SK-N-SH (cell line): ENCODE results near the gene MTMR1. TPM values are rescaled to one million over a fixed set of nuclear protein-coding genes. Genes with fewer than 3 reads are reported as not detected.

Experiments used
- CTCF ChIA-PET: fragments of 300-600, 350-600 bp; formaldehyde crosslinking; extraction: SDS; loops from one replicate; lab custom pipeline; 2021; lab: Yijun Ruan, JAX
- POLR2A ChIA-PET: fragments of 350-600 bp; sonication (Branson Sonifier 250); formaldehyde crosslinking; extraction: SDS; loops from one replicate; lab custom pipeline; 2020; ENCODE audit warnings: antibody characterized with exemption, inconsistent platforms; lab: Yijun Ruan, JAX
- DNase-seq: peaks from one replicate; pipeline ENCODE4 v3.0.0; 2012
- H2AFZ ChIP-seq: fragments of 200-600 bp; sonication (generic); 2 replicates; pipeline ENCODE4 v1.8.1; 2016; ENCODE audit warnings: antibody characterized with exemption, mild to moderate bottlenecking, low read depth
- H3F3A ChIP-seq: fragments of 200-600 bp; sonication (generic); replicated peaks from 2 replicates; pipeline ENCODE3; 2016; ENCODE audit warnings: antibody characterized with exemption, mild to moderate bottlenecking; ENCODE audit not compliant: insufficient read depth
- H3K27ac ChIP-seq, 2 experiments: fragments of 200-500 bp in 1 of 2; fragments of 200-600 bp in 1 of 2; sonication (Bioruptor generic) in 1 of 2; sonication (generic), shearing (Covaris generic) in 1 of 2; 2 replicates each; pipeline versions ENCODE4 v1.5.1 to v1.6.1; 2014 to 2016; ENCODE audit warnings: low read depth in 2 of 2, inconsistent platforms in 1 of 2, low read length in 1 of 2, mild to moderate bottlenecking in 1 of 2, mixed read lengths in 1 of 2
- H3K27me3 ChIP-seq: fragments of 200-600 bp; sonication (generic), shearing (Covaris generic); 2 replicates; pipeline ENCODE4 v1.6.1; 2016; ENCODE audit warnings: mixed run types; ENCODE audit not compliant: insufficient read depth
- H3K36me3 ChIP-seq, 2 experiments: fragments of 200-500 bp in 1 of 2; fragments of 200-600 bp in 1 of 2; sonication (Bioruptor generic) in 1 of 2; sonication (generic) in 1 of 2; replicated peaks in 1 of 2; 2 replicates each; pipeline versions ENCODE3 to v1.5.1; 2014 to 2016; ENCODE audit warnings: low read length in 1 of 2, mild to moderate bottlenecking in 1 of 2; ENCODE audit not compliant: insufficient read depth in 2 of 2, control insufficient read depth in 1 of 2
- H3K4me1 ChIP-seq, 2 experiments: fragments of 200-500 bp in 1 of 2; fragments of 200-600 bp in 1 of 2; sonication (Bioruptor generic) in 1 of 2; sonication (generic), shearing (Covaris generic) in 1 of 2; 2 replicates each; pipeline versions ENCODE4 v1.5.1 to v1.6.1; 2014 to 2016; ENCODE audit warnings: low read depth in 1 of 2, low read length in 1 of 2, mixed run types in 1 of 2; ENCODE audit not compliant: insufficient read depth in 2 of 2, control insufficient read depth in 1 of 2
- H3K4me2 ChIP-seq: fragments of 200-600 bp; sonication (generic), shearing (Covaris generic); 2 replicates; pipeline ENCODE4 v1.6.1; 2017; ENCODE audit warnings: mixed run types
- H3K4me3 ChIP-seq, 2 experiments: fragments of 200-500 bp in 1 of 2; fragments of 200-600 bp in 1 of 2; sonication (Bioruptor generic) in 1 of 2; sonication (generic), shearing (Covaris generic) in 1 of 2; 2 replicates each; pipeline versions ENCODE4 v1.5.1 to v1.8.1; 2014 to 2016; ENCODE audit warnings: low read depth in 2 of 2, inconsistent platforms in 1 of 2, low read length in 1 of 2, mild to moderate bottlenecking in 1 of 2, mixed read lengths in 1 of 2, moderate library complexity in 1 of 2
- H3K79me2 ChIP-seq: fragments of 200-600 bp; sonication (generic); 2 replicates; pipeline ENCODE4 v1.8.1; 2017; ENCODE audit warnings: mild to moderate bottlenecking; ENCODE audit not compliant: insufficient read depth
- H3K9ac ChIP-seq: fragments of 200-600 bp; sonication (generic); 2 replicates; pipeline ENCODE4 v1.6.1; 2017; ENCODE audit warnings: mixed run types
- H3K9me2 ChIP-seq: fragments of 200-600 bp; sonication (generic); 2 replicates; pipeline ENCODE4 v1.6.1; 2017; ENCODE audit warnings: mixed run types
- H3K9me3 ChIP-seq: fragments of 200-600 bp; sonication (generic); 2 replicates; pipeline ENCODE4 v1.6.1; 2017; ENCODE audit warnings: mixed run types, mild to moderate bottlenecking, moderate library complexity
- H4K20me1 ChIP-seq: fragments of 200-600 bp; sonication (generic); 2 replicates; pipeline ENCODE4 v1.6.1; 2017; ENCODE audit warnings: mild to moderate bottlenecking, mixed run types; ENCODE audit not compliant: insufficient read depth
- CHD2 ChIP-seq: fragments of 150-350 bp; IDR thresholded peaks from 2 replicates; pipeline ENCODE4 v1.6.1; 2018; ENCODE audit warnings: low read length; ENCODE audit not compliant: partially characterized antibody
- EP300 ChIP-seq, 2 experiments: IDR thresholded peaks; 2 replicates each; pipeline versions ENCODE4 v1.4.0 to v1.6.1; 2012; ENCODE audit warnings: borderline replicate concordance in 1 of 2, low read depth in 1 of 2, low read length in 1 of 2
- FOXM1 ChIP-seq: IDR thresholded peaks from 2 replicates; pipeline ENCODE4 v1.4.0; 2012; ENCODE audit warnings: low read depth, mild to moderate bottlenecking
- GATA2 ChIP-seq: sonication (generic); formaldehyde crosslinking; IDR thresholded peaks from 2 replicates; pipeline ENCODE4 v1.5.0; 2020; ENCODE audit warnings: mild to moderate bottlenecking, missing genetic modification reagents
- JUND ChIP-seq: IDR thresholded peaks from 2 replicates; pipeline ENCODE4 v1.4.0; 2012
- MEF2A ChIP-seq: IDR thresholded peaks from 2 replicates; pipeline ENCODE4 v1.4.0; 2012; ENCODE audit warnings: low read depth, borderline replicate concordance
- POLR2AphosphoS5 ChIP-seq: IDR thresholded peaks from 2 replicates; pipeline ENCODE4 v1.6.1; 2012; ENCODE audit warnings: low read depth, low read length
- RCOR1 ChIP-seq: fragments of 150-350 bp; IDR thresholded peaks from 2 replicates; pipeline ENCODE4 v1.6.1; 2017; ENCODE audit warnings: antibody characterized with exemption, low read length
- RFX5 ChIP-seq: IDR thresholded peaks from 2 replicates; pipeline ENCODE4 v1.6.1; 2012; ENCODE audit warnings: mild to moderate bottlenecking, improper control_type of control experiment, low read length
- SIN3A ChIP-seq: IDR thresholded peaks from 2 replicates; pipeline ENCODE4 v1.6.1; 2012; ENCODE audit warnings: low read depth, mild to moderate bottlenecking, low read length, moderate library complexity, borderline replicate concordance
- SMC3 ChIP-seq: IDR thresholded peaks from 2 replicates; pipeline ENCODE4 v1.6.1; 2012; ENCODE audit warnings: low read depth, low read length, improper control_type of control experiment
- TAF1 ChIP-seq: IDR thresholded peaks from 2 replicates; pipeline ENCODE4 v1.6.1; 2012; ENCODE audit warnings: low read depth, mild to moderate bottlenecking, low read length, moderate library complexity, borderline replicate concordance
- TCF12 ChIP-seq: IDR thresholded peaks from 2 replicates; pipeline ENCODE4 v1.4.0; 2012
- TEAD4 ChIP-seq: IDR thresholded peaks from 2 replicates; pipeline ENCODE4 v1.4.0; 2012; ENCODE audit warnings: mild to moderate bottlenecking, borderline replicate concordance; ENCODE audit not compliant: insufficient read depth
- USF2 ChIP-seq: fragments of 150-350 bp; IDR thresholded peaks from 2 replicates; pipeline ENCODE4 v1.6.1; 2017; ENCODE audit warnings: antibody characterized with exemption, low read length, low read depth, borderline replicate concordance
- WGBS: methylation state at CpG from one replicate; pipeline ENCODE4 v1.1.6; 2017; ENCODE audit warnings: low lambda C conversion rate; 5-methylcytosine and 5-hydroxymethylcytosine counted together
- polyA plus RNA-seq, 3 experiments: library from polyadenylated mRNA; depleted of rRNA; stranded (reverse); fragments of >200 nt; gene quantifications; 2 replicates each; pipeline ENCODE4 v1.2.3, GENCODE V29; 2012
- TF ChIP-seq, protein P1 (sequence below): IDR thresholded peaks from 2 replicates; pipeline ENCODE4 v1.4.0; 2012; ENCODE audit warnings: low read depth
- TF ChIP-seq, protein P2 (sequence below): IDR thresholded peaks from 2 replicates; pipeline ENCODE4 v1.4.0; 2012; ENCODE audit warnings: low read depth, borderline replicate concordance
- TF ChIP-seq, protein P3 (sequence below): fragments of 200-600 bp; sonication (generic); IDR thresholded peaks from 2 replicates; pipeline ENCODE4 v1.6.1; 2017; ENCODE audit warnings: antibody characterized with exemption, mild to moderate bottlenecking, moderate library complexity

The MTMR1 gene
- polyA plus RNA-seq, 1 of the 3 experiments (the other 2 are of a cell fraction) = 17.0 TPM

- TF ChIP-seq TEAD4 = no peak
- TF ChIP-seq, protein P1, sequence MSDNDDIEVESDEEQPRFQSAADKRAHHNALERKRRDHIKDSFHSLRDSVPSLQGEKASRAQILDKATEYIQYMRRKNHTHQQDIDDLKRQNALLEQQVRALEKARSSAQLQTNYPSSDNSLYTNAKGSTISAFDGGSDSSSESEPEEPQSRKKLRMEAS = no peak
- TF ChIP-seq JUND = no peak
- TF ChIP-seq, protein P2, sequence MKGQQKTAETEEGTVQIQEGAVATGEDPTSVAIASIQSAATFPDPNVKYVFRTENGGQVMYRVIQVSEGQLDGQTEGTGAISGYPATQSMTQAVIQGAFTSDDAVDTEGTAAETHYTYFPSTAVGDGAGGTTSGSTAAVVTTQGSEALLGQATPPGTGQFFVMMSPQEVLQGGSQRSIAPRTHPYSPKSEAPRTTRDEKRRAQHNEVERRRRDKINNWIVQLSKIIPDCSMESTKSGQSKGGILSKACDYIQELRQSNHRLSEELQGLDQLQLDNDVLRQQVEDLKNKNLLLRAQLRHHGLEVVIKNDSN = no peak
- no peak for TF ChIP-seq USF2
- no peak for TF ChIP-seq SIN3A
- no peak for TF ChIP-seq MEF2A
- TF ChIP-seq RCOR1 = no peak
- TF ChIP-seq CHD2 = no peak
Measured at GRCh38 chrX:150773117-150773516, 79.9 kb downstream of the MTMR1 start (continued).

- H2AFZ ChIP-seq = no peak overlapping the region
- no peak overlapping the region for H3K27ac ChIP-seq
- ChIA-PET CTCF (interaction anchor here (2.1 to 14.7 kb wide), 2 partner anchors 78 to 308 kb away, joined by 7 to 219 read pairs; no protein-coding TSS in a partner anchor), POLR2A (no interaction called here)
- H3K9me2 ChIP-seq = no peaks in the 10 kb centered on the region
- H3K36me3 ChIP-seq = no peaks in the 10 kb centered on the region
- peaks cover 5% of the 10 kb centered on the region; the same call in 1 of the 2 replicates for H3K27me3 ChIP-seq
- H3K9ac ChIP-seq = no peak overlapping the region
- no peaks in the 10 kb centered on the region for H3K9me3 ChIP-seq
- TF ChIP-seq RFX5 (no peak), MEF2A (no peak), SMC3 (no peak), EP300 (IDR thresholded peaks at IDR 0.05; ENCODE audit: borderline replicate concordance in 1 of 2, low read depth in 1 of 2, low read length in 1 of 2) (no peak), TAF1 (no peak), GATA2 (CRISPR knock-in tag) (no peak), USF2 (no peak), FOXM1 (no peak), TCF12 (no peak), POLR2AphosphoS5 (no peak)
- TF ChIP-seq, protein P3, sequence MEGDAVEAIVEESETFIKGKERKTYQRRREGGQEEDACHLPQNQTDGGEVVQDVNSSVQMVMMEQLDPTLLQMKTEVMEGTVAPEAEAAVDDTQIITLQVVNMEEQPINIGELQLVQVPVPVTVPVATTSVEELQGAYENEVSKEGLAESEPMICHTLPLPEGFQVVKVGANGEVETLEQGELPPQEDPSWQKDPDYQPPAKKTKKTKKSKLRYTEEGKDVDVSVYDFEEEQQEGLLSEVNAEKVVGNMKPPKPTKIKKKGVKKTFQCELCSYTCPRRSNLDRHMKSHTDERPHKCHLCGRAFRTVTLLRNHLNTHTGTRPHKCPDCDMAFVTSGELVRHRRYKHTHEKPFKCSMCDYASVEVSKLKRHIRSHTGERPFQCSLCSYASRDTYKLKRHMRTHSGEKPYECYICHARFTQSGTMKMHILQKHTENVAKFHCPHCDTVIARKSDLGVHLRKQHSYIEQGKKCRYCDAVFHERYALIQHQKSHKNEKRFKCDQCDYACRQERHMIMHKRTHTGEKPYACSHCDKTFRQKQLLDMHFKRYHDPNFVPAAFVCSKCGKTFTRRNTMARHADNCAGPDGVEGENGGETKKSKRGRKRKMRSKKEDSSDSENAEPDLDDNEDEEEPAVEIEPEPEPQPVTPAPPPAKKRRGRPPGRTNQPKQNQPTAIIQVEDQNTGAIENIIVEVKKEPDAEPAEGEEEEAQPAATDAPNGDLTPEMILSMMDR = no peak
- TF ChIP-seq, protein P1 = no peak
- no peaks in the 10 kb centered on the region; a peak in 1 of 4 replicates for H3K4me1 ChIP-seq
- 41% methylated on average over 4 of the region's 4 CpGs for WGBS
- no peak overlapping the region for H3K4me3 ChIP-seq
- no peaks in the 10 kb centered on the region for H3F3A ChIP-seq
- DNase-seq = no peak
- H4K20me1 ChIP-seq = no peaks in the 10 kb centered on the region
- no peaks in the 10 kb centered on the region for H3K79me2 ChIP-seq
- H3K4me2 ChIP-seq = no peak overlapping the region
Measured at GRCh38 chrX:150773634-150774033, 80.4 kb downstream of the MTMR1 start.
